K562 (cell line): Measurements from ENCODE around the gene HRG. TPM values are rescaled to one million over a fixed set of nuclear protein-coding genes. Genes with fewer than 3 reads are reported as not detected.
A peak's percentile ranks its signal among the peaks of the same experiment; 100 is the strongest.

ENCODE experiments used
- ATF7 ChIP-seq: fragments of 450-650 bp; IDR thresholded peaks from 2 replicates; pipeline ENCODE4 v1.7.1; 2014; ENCODE audit warnings: mild to moderate bottlenecking, moderate library complexity
- C11orf30 ChIP-seq: fragments of 450-650 bp; IDR thresholded peaks from 2 replicates; pipeline ENCODE4 v1.6.1; 2016; ENCODE audit warnings: low read depth, mild to moderate bottlenecking
- CEBPG ChIP-seq, 3 experiments: fragments of 200-800 bp in 1 of 3; sonication (Bioruptor generic) in 1 of 3; sonication (generic) in 1 of 3; formaldehyde crosslinking in 1 of 3; IDR thresholded peaks in 2 of 3; conservative IDR thresholded peaks in 1 of 3; 2 replicates each; pipeline versions ENCODE4 v1.6.1 to v1.8.0; 2016 to 2022; ENCODE audit warnings: missing compliant biosample characterization in 2 of 3, missing genetic modification characterization in 2 of 3, mild to moderate bottlenecking in 1 of 3, missing genetic modification reagents in 1 of 3
- E2F3 ChIP-seq: fragments of 250-450 bp; sonication (Bioruptor Pico); IDR thresholded peaks from 2 replicates; pipeline ENCODE4 v1.4.0; 2020; ENCODE audit warnings: mild to moderate bottlenecking
- ELF2 ChIP-seq: fragments of 250-450 bp; sonication (Bioruptor Pico); IDR thresholded peaks from 2 replicates; pipeline ENCODE4 v1.5.0; 2021; ENCODE audit warnings: mild to moderate bottlenecking
- ELF4 ChIP-seq: fragments of 450-650 bp; formaldehyde crosslinking; IDR thresholded peaks from 2 replicates; pipeline ENCODE4 v1.4.0; 2022; ENCODE audit warnings: missing genetic modification characterization
- HNRNPLL ChIP-seq: fragments of 200-400 bp; formaldehyde crosslinking; IDR thresholded peaks from 2 replicates; pipeline ENCODE4 v1.6.1; 2017; ENCODE audit warnings: low read length, low read depth, mild to moderate bottlenecking; ENCODE audit not compliant: poor library complexity, severe bottlenecking
- KAT2B ChIP-seq: IDR thresholded peaks from one replicate; pipeline ENCODE4 v1.6.1; 2012; ENCODE audit warnings: low read depth, mild to moderate bottlenecking, control low read depth, inconsistent platforms, low read length, moderate library complexity
- NFE2 ChIP-seq: IDR thresholded peaks from 2 replicates; pipeline ENCODE4 v1.6.1; 2014; ENCODE audit warnings: antibody characterized with exemption, low read depth
- SP1 ChIP-seq: sonication (generic); formaldehyde crosslinking; IDR thresholded peaks from 2 replicates; pipeline ENCODE4 v1.8.1; 2022; ENCODE audit warnings: mild to moderate bottlenecking, missing genetic modification reagents
- SREBF2 ChIP-seq: sonication (generic); formaldehyde crosslinking; IDR thresholded peaks from 2 replicates; pipeline ENCODE4 v1.4.0; 2020; ENCODE audit warnings: mild to moderate bottlenecking, missing genetic modification reagents
- TCFL5 ChIP-seq: fragments of 250-450 bp; sonication (Bioruptor Pico); conservative IDR thresholded peaks from 2 replicates; pipeline ENCODE4 v1.6.1; 2021; ENCODE audit warnings: mild to moderate bottlenecking, moderate library complexity, matching md5 sums
- TRIM24 ChIP-seq, 2 experiments: fragments of 450-650 bp; IDR thresholded peaks; 2 replicates each; pipeline ENCODE4 v1.6.1; 2016
- XRCC3 ChIP-seq: fragments of 450-650 bp; IDR thresholded peaks from 2 replicates; pipeline ENCODE4 v1.6.1; 2017; ENCODE audit warnings: mild to moderate bottlenecking, moderate library complexity
- ZEB2 ChIP-seq: fragments of 450-650 bp; IDR thresholded peaks from 2 replicates; pipeline ENCODE4 v1.6.1; 2016
- ZFP30 ChIP-seq: fragments of 250-450 bp; sonication (Bioruptor Pico); IDR thresholded peaks from 2 replicates; pipeline ENCODE4 v1.8.0; 2022; ENCODE audit warnings: moderate library complexity, mild to moderate bottlenecking, inconsistent platforms, borderline replicate concordance
- ZNF57 ChIP-seq: fragments of 450-650 bp; formaldehyde crosslinking; IDR thresholded peaks from 2 replicates; pipeline ENCODE4 v1.4.0; 2020; ENCODE audit warnings: mild to moderate bottlenecking, moderate library complexity
- ZSCAN32 ChIP-seq: fragments of 450-650 bp; formaldehyde crosslinking; IDR thresholded peaks from 2 replicates; pipeline ENCODE4 v1.4.0; 2020; ENCODE audit warnings: mild to moderate bottlenecking, moderate library complexity
- polyA plus RNA-seq, 8 experiments: library from polyadenylated mRNA; depleted of rRNA in 4 of 8; stranded (reverse) in 5 of 8; unstranded in 3 of 8; fragments of >200 nt; fragmentation: Nextera tagmentation in 2 of 8; fragmentation: Illumina TruSeq in 1 of 8; extraction: Ambion mirVana in 2 of 8; extraction: Trizol in 1 of 8; gene quantifications; 2 replicates each; pipeline versions ENCODE4 v1.2.1 to v1.2.3, GENCODE V29; 2011 to 2014; ENCODE audit warnings: inconsistent platforms in 1 of 8, missing spikeins in 1 of 8
- total RNA-seq, 7 experiments: library from RNA; depleted of rRNA in 6 of 7; stranded (reverse); fragments of >200 nt in 6 of 7; fragmentation: Illumina TruSeq in 2 of 7; extraction: Trizol in 2 of 7; gene quantifications; 2 replicates each; pipeline versions ENCODE4 v1.2.1 to v1.2.3, GENCODE V29; 2011 to 2021; ENCODE audit warnings: low replicate concordance in 1 of 7
- TF ChIP-seq, protein P1 (sequence below): fragments of 250-450 bp; sonication (Bioruptor Pico); IDR thresholded peaks from 2 replicates; pipeline ENCODE4 v1.5.0; 2022; ENCODE audit warnings: mild to moderate bottlenecking
- TF ChIP-seq, protein P2 (sequence below): fragments of 450-650 bp; conservative IDR thresholded peaks from 2 replicates; pipeline ENCODE4 v1.6.1; 2016; ENCODE audit warnings: missing genetic modification characterization, low read depth, mild to moderate bottlenecking, missing compliant biosample characterization, moderate library complexity
- TF ChIP-seq, protein P3 (sequence below): fragments of 450-650 bp; formaldehyde crosslinking; IDR thresholded peaks from 2 replicates; pipeline ENCODE4 v1.4.0; 2020; ENCODE audit warnings: mild to moderate bottlenecking, moderate library complexity
- TF ChIP-seq, protein P4 (sequence below): fragments of 150-350 bp; conservative IDR thresholded peaks from 2 replicates; pipeline ENCODE4 v1.6.1; 2014; ENCODE audit warnings: low read length

Gene HRG
- total and polyA plus RNA-seq, 9 of the 15 experiments (the other 6 are each of a cell fraction or from before 2014, with no cell fraction given): not detected

DNA sequence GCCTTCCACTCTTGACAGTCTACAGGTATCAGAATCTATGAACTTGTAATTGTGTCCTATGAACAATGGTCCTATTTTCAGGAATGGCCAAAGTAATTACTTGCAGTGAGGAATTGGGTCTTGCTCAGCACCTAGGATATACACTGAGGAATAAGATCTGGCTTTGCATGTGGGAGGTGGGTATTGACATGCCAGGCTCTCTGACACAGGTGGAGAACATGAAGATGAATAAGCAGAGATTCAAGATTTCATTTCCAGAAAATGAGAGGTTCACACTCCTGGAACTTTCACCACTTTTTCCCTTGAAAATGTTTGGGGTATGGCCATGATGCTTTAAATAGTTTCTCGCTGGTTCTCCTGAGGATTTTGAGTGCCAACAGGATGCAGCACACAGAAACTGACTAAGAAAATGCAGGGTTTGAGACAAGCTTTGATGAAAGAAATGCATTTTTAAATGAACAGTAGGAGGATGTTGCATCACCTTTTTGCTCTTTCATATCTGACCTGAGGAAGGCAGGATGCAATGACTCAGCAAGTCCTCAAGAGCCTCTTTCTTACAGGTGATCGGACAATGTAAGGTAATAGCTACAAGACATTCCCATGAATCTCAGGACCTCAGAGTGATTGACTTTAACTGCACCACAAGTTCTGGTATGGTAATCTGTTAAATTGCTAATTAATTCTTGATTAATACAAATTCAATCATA lies 3.7 kb downstream of the HRG start (continued):
- TF ChIP-seq, protein P1, sequence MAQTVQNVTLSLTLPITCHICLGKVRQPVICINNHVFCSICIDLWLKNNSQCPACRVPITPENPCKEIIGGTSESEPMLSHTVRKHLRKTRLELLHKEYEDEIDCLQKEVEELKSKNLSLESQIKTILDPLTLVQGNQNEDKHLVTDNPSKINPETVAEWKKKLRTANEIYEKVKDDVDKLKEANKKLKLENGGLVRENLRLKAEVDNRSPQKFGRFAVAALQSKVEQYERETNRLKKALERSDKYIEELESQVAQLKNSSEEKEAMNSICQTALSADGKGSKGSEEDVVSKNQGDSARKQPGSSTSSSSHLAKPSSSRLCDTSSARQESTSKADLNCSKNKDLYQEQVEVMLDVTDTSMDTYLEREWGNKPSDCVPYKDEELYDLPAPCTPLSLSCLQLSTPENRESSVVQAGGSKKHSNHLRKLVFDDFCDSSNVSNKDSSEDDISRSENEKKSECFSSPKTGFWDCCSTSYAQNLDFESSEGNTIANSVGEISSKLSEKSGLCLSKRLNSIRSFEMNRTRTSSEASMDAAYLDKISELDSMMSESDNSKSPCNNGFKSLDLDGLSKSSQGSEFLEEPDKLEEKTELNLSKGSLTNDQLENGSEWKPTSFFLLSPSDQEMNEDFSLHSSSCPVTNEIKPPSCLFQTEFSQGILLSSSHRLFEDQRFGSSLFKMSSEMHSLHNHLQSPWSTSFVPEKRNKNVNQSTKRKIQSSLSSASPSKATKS (CRISPR knock-in tag): no peak
- no peak for TF ChIP-seq ELF2 (CRISPR knock-in tag)
- TF ChIP-seq, protein P2, sequence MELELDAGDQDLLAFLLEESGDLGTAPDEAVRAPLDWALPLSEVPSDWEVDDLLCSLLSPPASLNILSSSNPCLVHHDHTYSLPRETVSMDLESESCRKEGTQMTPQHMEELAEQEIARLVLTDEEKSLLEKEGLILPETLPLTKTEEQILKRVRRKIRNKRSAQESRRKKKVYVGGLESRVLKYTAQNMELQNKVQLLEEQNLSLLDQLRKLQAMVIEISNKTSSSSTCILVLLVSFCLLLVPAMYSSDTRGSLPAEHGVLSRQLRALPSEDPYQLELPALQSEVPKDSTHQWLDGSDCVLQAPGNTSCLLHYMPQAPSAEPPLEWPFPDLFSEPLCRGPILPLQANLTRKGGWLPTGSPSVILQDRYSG: no peak
- TF ChIP-seq C11orf30: peak; percentile 72; the same call in 1 of the 2 replicates
- TF ChIP-seq TCFL5 (CRISPR knock-in tag): no peak
- 0 out of 2 replicates have a peak, but pooled peaks have one; percentile 35 for TF ChIP-seq ATF7
- TF ChIP-seq ELF4: no peak
- TF ChIP-seq E2F3 (CRISPR knock-in tag): no peak
- no peak for TF ChIP-seq SP1 (CRISPR knock-in tag)
- peak; percentile 72 for TF ChIP-seq CEBPG (CRISPR knock-in tag; IDR thresholded peaks at IDR 0.05)
- TF ChIP-seq CEBPG (tag; conservative IDR thresholded peaks at IDR 0.05 in 1 of 2, IDR thresholded peaks at IDR 0.05 in 1 of 2): peak; percentile 91 to 95
- TF ChIP-seq ZEB2: peak; percentile 60
- TF ChIP-seq, protein P3, sequence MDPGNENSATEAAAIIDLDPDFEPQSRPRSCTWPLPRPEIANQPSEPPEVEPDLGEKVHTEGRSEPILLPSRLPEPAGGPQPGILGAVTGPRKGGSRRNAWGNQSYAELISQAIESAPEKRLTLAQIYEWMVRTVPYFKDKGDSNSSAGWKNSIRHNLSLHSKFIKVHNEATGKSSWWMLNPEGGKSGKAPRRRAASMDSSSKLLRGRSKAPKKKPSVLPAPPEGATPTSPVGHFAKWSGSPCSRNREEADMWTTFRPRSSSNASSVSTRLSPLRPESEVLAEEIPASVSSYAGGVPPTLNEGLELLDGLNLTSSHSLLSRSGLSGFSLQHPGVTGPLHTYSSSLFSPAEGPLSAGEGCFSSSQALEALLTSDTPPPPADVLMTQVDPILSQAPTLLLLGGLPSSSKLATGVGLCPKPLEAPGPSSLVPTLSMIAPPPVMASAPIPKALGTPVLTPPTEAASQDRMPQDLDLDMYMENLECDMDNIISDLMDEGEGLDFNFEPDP: no peak
- no peak for TF ChIP-seq HNRNPLL
- no peak for TF ChIP-seq ZFP30 (CRISPR knock-in tag)
- TF ChIP-seq SREBF2 (CRISPR knock-in tag): no peak
- TF ChIP-seq XRCC3: no peak
- peak; percentile 88 for TF ChIP-seq NFE2
- TF ChIP-seq KAT2B: no peak
- no peak for TF ChIP-seq ZSCAN32
- TF ChIP-seq, protein P4, sequence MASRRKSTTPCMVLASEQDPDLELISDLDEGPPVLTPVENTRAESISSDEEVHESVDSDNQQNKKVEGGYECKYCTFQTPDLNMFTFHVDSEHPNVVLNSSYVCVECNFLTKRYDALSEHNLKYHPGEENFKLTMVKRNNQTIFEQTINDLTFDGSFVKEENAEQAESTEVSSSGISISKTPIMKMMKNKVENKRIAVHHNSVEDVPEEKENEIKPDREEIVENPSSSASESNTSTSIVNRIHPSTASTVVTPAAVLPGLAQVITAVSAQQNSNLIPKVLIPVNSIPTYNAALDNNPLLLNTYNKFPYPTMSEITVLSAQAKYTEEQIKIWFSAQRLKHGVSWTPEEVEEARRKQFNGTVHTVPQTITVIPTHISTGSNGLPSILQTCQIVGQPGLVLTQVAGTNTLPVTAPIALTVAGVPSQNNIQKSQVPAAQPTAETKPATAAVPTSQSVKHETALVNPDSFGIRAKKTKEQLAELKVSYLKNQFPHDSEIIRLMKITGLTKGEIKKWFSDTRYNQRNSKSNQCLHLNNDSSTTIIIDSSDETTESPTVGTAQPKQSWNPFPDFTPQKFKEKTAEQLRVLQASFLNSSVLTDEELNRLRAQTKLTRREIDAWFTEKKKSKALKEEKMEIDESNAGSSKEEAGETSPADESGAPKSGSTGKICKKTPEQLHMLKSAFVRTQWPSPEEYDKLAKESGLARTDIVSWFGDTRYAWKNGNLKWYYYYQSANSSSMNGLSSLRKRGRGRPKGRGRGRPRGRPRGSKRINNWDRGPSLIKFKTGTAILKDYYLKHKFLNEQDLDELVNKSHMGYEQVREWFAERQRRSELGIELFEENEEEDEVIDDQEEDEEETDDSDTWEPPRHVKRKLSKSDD: no peak
- TF ChIP-seq TRIM24 (IDR thresholded peaks at IDR 0.05): peak; percentile 23 to 41; a peak in 2 of 4 replicates
- no peak for TF ChIP-seq ZNF57
